ENCODE results near the gene IPP.
"Not testable (repeated sequence)": the region's sequence is repeated elsewhere in the genome, so short reads cannot be mapped to it uniquely, and the experiment has no call there.

Gene IPP

DNA sequence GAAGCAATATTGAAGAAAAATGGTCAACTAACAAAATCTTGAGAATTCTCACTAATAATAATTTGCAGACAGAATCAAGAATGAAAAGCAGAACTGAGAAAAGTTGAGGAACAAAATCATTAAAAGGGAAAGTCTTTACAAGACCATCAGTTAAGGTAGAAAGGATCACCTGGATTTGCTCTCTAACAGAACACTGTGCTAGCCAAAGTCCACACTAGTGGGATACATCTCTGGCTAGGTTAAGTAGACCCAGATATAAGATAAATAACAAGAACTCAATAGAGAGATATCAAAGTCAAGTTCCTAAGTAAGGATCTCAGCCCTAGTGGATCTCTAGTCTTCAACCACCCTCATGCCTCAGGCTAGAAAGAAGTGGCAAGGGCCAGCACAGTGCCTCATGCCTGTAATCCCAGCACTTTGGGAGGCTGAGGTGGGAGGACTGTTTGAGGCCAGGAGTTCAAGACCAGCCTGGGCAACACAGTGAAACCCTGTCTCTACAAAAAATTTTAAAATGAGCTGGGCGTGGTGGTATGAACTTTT, 19.6 kb downstream of the IPP start:
- Histone ChIP-seq H3K27me3 (ENCODE audit: control insufficient read depth, insufficient read depth, low read length) (no peaks in the 10 kb centered on the region), H3K9ac (ENCODE audit: low read depth, low read length) (no peak overlapping the region)

GRCh38 chr1:45730075-45730779, 20.2 kb downstream of the IPP start:
- no peak overlapping the region for H3K4me2 ChIP-seq (ENCODE audit: low read length)
- H3K9ac ChIP-seq (ENCODE audit: low read depth, low read length): no peak overlapping the region
- H3K9me3 ChIP-seq (replicated peaks; ENCODE audit: low read length): no peaks in the 10 kb centered on the region
- H3K4me3 ChIP-seq (ENCODE audit: low read length): no peak overlapping the region
- peaks cover 6% of the 10 kb centered on the region for H3K36me3 ChIP-seq (ENCODE audit: insufficient read depth, low read length)
- no peaks in the 10 kb centered on the region for H3K4me1 ChIP-seq (ENCODE audit: control insufficient read depth, insufficient read depth, low read length)
- H3K27me3 ChIP-seq (ENCODE audit: control insufficient read depth, insufficient read depth, low read length): no peaks in the 10 kb centered on the region

More for the DNA sequence above, 19.6 kb downstream of the IPP start:
- H3K4me2 ChIP-seq (ENCODE audit: low read length): no peak overlapping the region
- no peak overlapping the region for H3K4me3 ChIP-seq (ENCODE audit: low read length)
- H3K4me1 ChIP-seq (ENCODE audit: control insufficient read depth, insufficient read depth, low read length): no peaks in the 10 kb centered on the region
- H3K9me3 ChIP-seq (replicated peaks; ENCODE audit: low read length): no peaks in the 10 kb centered on the region
- peaks cover 6% of the 10 kb centered on the region for H3K36me3 ChIP-seq (ENCODE audit: insufficient read depth, low read length)

DNA sequence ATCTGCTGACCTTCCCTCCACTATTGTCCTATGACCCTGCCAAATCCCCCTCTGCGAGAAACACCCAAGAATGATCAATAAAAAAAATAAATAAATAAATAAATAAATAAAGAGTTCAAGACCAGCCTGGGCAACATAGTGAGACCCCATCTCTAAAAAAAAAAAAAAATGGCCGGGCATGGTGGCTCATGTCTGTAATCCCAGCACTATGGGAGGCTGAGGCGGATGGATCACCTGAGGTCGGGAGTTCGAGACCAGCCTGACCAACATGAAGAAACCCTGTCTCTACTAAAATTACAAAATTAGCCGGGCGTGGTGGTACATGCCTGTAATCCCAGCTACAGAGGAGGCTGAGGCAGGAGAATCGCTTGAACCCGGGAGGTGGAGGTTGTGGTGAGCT, 24.4 kb downstream of the IPP start:
- not testable (repeated sequence) for H3K36me3 ChIP-seq (ENCODE audit: insufficient read depth, low read length); H3K27me3 ChIP-seq (ENCODE audit: control insufficient read depth, insufficient read depth, low read length); H3K9me3 ChIP-seq (replicated peaks; ENCODE audit: low read length); H3K4me3 ChIP-seq (ENCODE audit: low read length); H3K4me2 ChIP-seq (ENCODE audit: low read length); H3K9ac ChIP-seq (ENCODE audit: low read depth, low read length)
- peaks cover 15% of the 10 kb centered on the region for H3K4me1 ChIP-seq (ENCODE audit: control insufficient read depth, insufficient read depth, low read length)

GRCh38 chr1:45723248-45723930, 27.1 kb downstream of the IPP start:
- Histone ChIP-seq H3K9ac (ENCODE audit: low read depth, low read length) (no peak overlapping the region), H3K27me3 (ENCODE audit: control insufficient read depth, insufficient read depth, low read length) (no peaks in the 10 kb centered on the region)

GRCh38 chr1:45722809-45723208, 27.6 kb downstream of the IPP start:
- Histone ChIP-seq H3K4me2 (ENCODE audit: low read length) (no peak overlapping the region), H3K9ac (ENCODE audit: low read depth, low read length) (no peak overlapping the region), H3K36me3 (ENCODE audit: insufficient read depth, low read length) (peaks cover 4% of the 10 kb centered on the region), H3K27me3 (ENCODE audit: control insufficient read depth, insufficient read depth, low read length) (no peaks in the 10 kb centered on the region), H3K4me1 (ENCODE audit: control insufficient read depth, insufficient read depth, low read length) (peaks cover 17% of the 10 kb centered on the region), H3K4me3 (ENCODE audit: low read length) (no peak overlapping the region), H3K9me3 (replicated peaks; ENCODE audit: low read length) (no peaks in the 10 kb centered on the region)

More at GRCh38 chr1:45723248-45723930, 27.1 kb downstream of the IPP start:
- Histone ChIP-seq H3K4me1 (ENCODE audit: control insufficient read depth, insufficient read depth, low read length) (peaks cover 17% of the 10 kb centered on the region), H3K4me3 (ENCODE audit: low read length) (no peak overlapping the region), H3K4me2 (ENCODE audit: low read length) (no peak overlapping the region), H3K9me3 (replicated peaks; ENCODE audit: low read length) (no peaks in the 10 kb centered on the region), H3K36me3 (ENCODE audit: insufficient read depth, low read length) (peaks cover 4% of the 10 kb centered on the region)

DNA sequence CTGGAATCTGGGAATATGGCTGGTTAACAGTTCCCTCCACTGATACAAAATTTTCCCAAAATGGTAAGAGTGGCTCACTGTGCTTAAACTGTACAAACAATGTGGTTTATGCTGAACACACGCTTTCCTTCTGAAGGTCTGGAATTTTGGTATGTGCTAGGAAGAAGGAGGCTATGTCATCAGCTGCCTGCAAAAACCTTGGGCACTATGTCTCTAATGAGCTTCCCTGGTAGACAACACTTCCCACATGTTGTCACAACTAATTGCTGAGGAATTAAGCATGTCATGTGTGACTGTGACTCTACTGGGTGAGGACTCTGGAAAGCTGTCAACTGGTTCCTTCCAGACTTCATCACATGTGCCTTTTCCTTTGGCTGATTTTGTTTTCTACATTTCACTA, 29.2 kb downstream of the IPP start:
- Histone ChIP-seq H3K4me2 (ENCODE audit: low read length) (no peak overlapping the region), H3K9me3 (replicated peaks; ENCODE audit: low read length) (no peaks in the 10 kb centered on the region), H3K4me3 (ENCODE audit: low read length) (no peak overlapping the region), H3K36me3 (ENCODE audit: insufficient read depth, low read length) (no peaks in the 10 kb centered on the region), H3K9ac (ENCODE audit: low read depth, low read length) (no peak overlapping the region), H3K27me3 (ENCODE audit: control insufficient read depth, insufficient read depth, low read length) (no peaks in the 10 kb centered on the region), H3K4me1 (ENCODE audit: control insufficient read depth, insufficient read depth, low read length) (peaks cover 19% of the 10 kb centered on the region)

- no peaks in the 10 kb centered on the region for H3K9me3 ChIP-seq (replicated peaks; ENCODE audit: low read length)
- H3K4me2 ChIP-seq (ENCODE audit: low read length): no peak overlapping the region
- H3K4me1 ChIP-seq (ENCODE audit: control insufficient read depth, insufficient read depth, low read length): peaks cover 16% of the 10 kb centered on the region
- no peak overlapping the region for H3K9ac ChIP-seq (ENCODE audit: low read depth, low read length)
- H3K36me3 ChIP-seq (ENCODE audit: insufficient read depth, low read length): peaks cover 9% of the 10 kb centered on the region
- no peak overlapping the region for H3K4me3 ChIP-seq (ENCODE audit: low read length)
- no peaks in the 10 kb centered on the region for H3K27me3 ChIP-seq (ENCODE audit: control insufficient read depth, insufficient read depth, low read length)
Observed at GRCh38 chr1:45718289-45718688, 32.2 kb downstream of the IPP start.

- H3K4me2 ChIP-seq (ENCODE audit: low read length); H3K36me3 ChIP-seq (ENCODE audit: insufficient read depth, low read length); H3K4me3 ChIP-seq (ENCODE audit: low read length); H3K27me3 ChIP-seq (ENCODE audit: control insufficient read depth, insufficient read depth, low read length); H3K9me3 ChIP-seq (replicated peaks; ENCODE audit: low read length); H3K4me1 ChIP-seq (ENCODE audit: control insufficient read depth, insufficient read depth, low read length); H3K9ac ChIP-seq (ENCODE audit: low read depth, low read length): not testable (repeated sequence)
Observed at GRCh38 chr1:45717386-45717785, 33.1 kb downstream of the IPP start.

- H3K9ac ChIP-seq (ENCODE audit: low read depth, low read length): no peak overlapping the region
- peaks cover 10% of the 10 kb centered on the region for H3K4me1 ChIP-seq (ENCODE audit: control insufficient read depth, insufficient read depth, low read length)
- H3K36me3 ChIP-seq (ENCODE audit: insufficient read depth, low read length): peaks cover 10% of the 10 kb centered on the region
- H3K4me2 ChIP-seq (ENCODE audit: low read length): no peak overlapping the region
- no peak overlapping the region for H3K4me3 ChIP-seq (ENCODE audit: low read length)
- H3K9me3 ChIP-seq (replicated peaks; ENCODE audit: low read length): no peaks in the 10 kb centered on the region
- H3K27me3 ChIP-seq (ENCODE audit: control insufficient read depth, insufficient read depth, low read length): no peaks in the 10 kb centered on the region
Observed at GRCh38 chr1:45716700-45717099, 33.8 kb downstream of the IPP start.

DNA sequence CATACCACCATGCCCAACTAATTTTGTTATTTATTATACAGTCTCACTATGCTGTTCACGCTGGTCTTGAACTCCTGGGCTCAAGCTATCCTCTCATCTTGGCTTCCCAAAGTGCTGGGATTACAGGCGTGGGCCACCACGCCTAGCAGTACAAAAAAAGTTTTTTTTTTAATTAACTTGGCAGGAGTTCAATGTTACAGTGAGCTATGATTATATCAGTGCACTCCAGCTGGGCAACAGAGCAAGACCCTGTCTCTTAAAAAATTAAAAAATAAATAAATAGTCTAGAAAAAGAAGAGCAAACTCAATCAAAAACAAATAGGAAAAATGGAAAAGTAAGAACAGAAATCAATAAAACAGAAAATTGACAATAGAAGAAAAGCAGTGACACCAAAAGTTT, 36.7 kb downstream of the IPP start:
- no peaks in the 10 kb centered on the region for H3K9me3 ChIP-seq (replicated peaks; ENCODE audit: low read length)
- no peaks in the 10 kb centered on the region for H3K27me3 ChIP-seq (ENCODE audit: control insufficient read depth, insufficient read depth, low read length)
- H3K4me3 ChIP-seq (ENCODE audit: low read length): no peak overlapping the region
- peaks cover 2% of the 10 kb centered on the region for H3K4me1 ChIP-seq (ENCODE audit: control insufficient read depth, insufficient read depth, low read length)
- no peak overlapping the region for H3K9ac ChIP-seq (ENCODE audit: low read depth, low read length)
- peaks cover 12% of the 10 kb centered on the region for H3K36me3 ChIP-seq (ENCODE audit: insufficient read depth, low read length)
- H3K4me2 ChIP-seq (ENCODE audit: low read length): no peak overlapping the region

GRCh38 chr1:45704637-45705036, 45.8 kb downstream of the IPP start:
- H3K9me3 ChIP-seq (replicated peaks; ENCODE audit: low read length): no peaks in the 10 kb centered on the region
- H3K9ac ChIP-seq (ENCODE audit: low read depth, low read length): no peak overlapping the region
- H3K4me3 ChIP-seq (ENCODE audit: low read length): no peak overlapping the region

DNA sequence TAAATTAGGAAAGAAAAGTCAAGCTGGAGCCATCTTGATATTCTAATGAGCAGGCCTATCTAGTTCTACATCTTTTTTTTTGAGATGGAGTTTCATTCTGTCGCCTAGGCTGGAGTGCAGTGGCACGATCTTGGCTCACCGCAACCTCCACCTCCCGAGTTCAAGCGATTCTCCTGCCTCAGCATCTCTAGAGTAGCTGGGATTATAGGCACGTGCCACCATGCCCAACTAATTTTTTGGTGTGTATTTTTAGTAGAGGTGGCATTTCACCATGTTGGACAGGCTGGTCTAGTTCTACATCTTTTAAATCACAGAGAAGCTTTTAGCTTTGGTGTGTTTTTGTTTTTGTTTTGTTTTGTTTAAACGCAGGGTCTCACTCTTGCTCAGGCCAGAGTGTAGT, 55.6 kb downstream of the IPP start:
- Histone ChIP-seq H3K4me2 (ENCODE audit: low read length) (no peak overlapping the region), H3K9ac (ENCODE audit: low read depth, low read length) (no peak overlapping the region)

More at GRCh38 chr1:45704637-45705036, 45.8 kb downstream of the IPP start:
- Histone ChIP-seq H3K36me3 (ENCODE audit: insufficient read depth, low read length) (no peaks in the 10 kb centered on the region), H3K27me3 (ENCODE audit: control insufficient read depth, insufficient read depth, low read length) (no peaks in the 10 kb centered on the region), H3K4me1 (ENCODE audit: control insufficient read depth, insufficient read depth, low read length) (no peaks in the 10 kb centered on the region), H3K4me2 (ENCODE audit: low read length) (no peak overlapping the region)

More for the DNA sequence above, 55.6 kb downstream of the IPP start:
- H3K36me3 ChIP-seq (ENCODE audit: insufficient read depth, low read length): peaks cover 30% of the 10 kb centered on the region
- H3K9me3 ChIP-seq (replicated peaks; ENCODE audit: low read length): no peaks in the 10 kb centered on the region
- H3K4me3 ChIP-seq (ENCODE audit: low read length): no peak overlapping the region
- no peaks in the 10 kb centered on the region for H3K4me1 ChIP-seq (ENCODE audit: control insufficient read depth, insufficient read depth, low read length)
- no peaks in the 10 kb centered on the region for H3K27me3 ChIP-seq (ENCODE audit: control insufficient read depth, insufficient read depth, low read length)
